Dermis microvascular lymphatic vessel endothelial cell (primary cell): ENCODE measurements around the gene SH3PXD2A. TPM values are rescaled to one million over a fixed set of nuclear protein-coding genes. Genes with fewer than 3 reads are reported as not detected.
"Not testable (repeated sequence)": the region's sequence is repeated elsewhere in the genome, so short reads cannot be mapped to it uniquely, and the experiment has no call there.

Experiments used
- DNase-seq, 2 donors: peaks; one replicate each; pipeline versions ENCODE4 v3.0.0 to v3.0.0-alpha.2; 2010; ENCODE audit warnings: low read depth in 2 of 2
- total RNA-seq: library from RNA; depleted of rRNA; stranded (reverse); fragments of >200 nt; gene quantifications from 2 replicates; pipeline ENCODE4 v1.2.1, GENCODE V29; 2014

SH3PXD2A gene
- total RNA-seq, 1 donor from 2014 or later, result 2.6 TPM

- no peak for DNase-seq
Observed at GRCh38 chr10:103748020-103748419, 107.4 kb downstream of the SH3PXD2A start.

- DNase-seq, result no peak
Observed at GRCh38 chr10:103747193-103747865, 108.0 kb downstream of the SH3PXD2A start.

GRCh38 chr10:103746598-103746997 is 108.8 kb downstream of the SH3PXD2A start:
- DNase-seq, result no peak

DNA sequence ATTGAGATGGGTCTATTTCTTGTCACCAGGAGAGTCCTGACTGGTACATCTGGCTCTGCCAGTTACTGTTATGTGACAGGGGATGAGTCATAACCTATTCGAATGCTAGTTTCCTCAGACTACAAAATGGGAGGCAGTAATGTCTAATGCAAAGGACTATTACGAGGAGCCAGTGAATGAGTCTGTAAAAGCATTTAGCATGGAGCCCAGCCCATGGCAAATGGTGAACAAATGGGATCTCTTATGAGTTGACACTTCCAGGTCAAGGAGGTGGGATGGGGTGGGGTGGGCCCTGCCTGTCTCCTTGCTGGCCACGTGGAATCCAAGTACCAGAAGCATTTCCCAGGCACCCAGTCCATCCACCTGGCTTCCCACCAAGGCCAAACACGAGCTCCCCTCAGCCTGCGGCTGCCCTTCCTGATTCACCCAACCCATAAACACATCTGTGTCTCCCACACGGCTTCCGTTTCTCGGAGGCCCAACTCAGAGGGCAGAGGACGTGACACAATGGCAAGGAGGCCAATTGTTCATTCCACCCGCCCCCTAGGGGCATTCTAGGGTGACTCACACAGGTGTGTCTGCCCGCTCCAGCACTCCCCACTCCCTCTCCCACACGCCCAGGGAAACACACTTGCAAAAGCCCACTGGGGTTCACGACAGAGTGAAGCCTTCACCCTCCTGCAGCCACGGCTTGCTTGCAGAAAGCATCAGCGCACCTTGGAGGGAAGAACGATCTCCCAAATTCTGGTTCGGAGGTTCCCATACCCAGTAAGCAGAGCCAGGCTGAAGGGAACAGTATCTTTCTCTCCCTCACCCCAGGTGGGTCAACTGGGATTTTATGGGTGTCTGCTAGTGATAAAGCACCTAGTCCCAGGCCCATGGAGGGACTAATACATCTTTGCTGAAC is 109.8 kb downstream of the SH3PXD2A start:
- DNase-seq, result peak in 1 of 2 donors; percentile 56

- DNase-seq, result no peak
Observed at GRCh38 chr10:103742824-103743223, 112.6 kb downstream of the SH3PXD2A start.

GRCh38 chr10:103740611-103741010 is 114.8 kb downstream of the SH3PXD2A start:
- no peak for DNase-seq

DNA sequence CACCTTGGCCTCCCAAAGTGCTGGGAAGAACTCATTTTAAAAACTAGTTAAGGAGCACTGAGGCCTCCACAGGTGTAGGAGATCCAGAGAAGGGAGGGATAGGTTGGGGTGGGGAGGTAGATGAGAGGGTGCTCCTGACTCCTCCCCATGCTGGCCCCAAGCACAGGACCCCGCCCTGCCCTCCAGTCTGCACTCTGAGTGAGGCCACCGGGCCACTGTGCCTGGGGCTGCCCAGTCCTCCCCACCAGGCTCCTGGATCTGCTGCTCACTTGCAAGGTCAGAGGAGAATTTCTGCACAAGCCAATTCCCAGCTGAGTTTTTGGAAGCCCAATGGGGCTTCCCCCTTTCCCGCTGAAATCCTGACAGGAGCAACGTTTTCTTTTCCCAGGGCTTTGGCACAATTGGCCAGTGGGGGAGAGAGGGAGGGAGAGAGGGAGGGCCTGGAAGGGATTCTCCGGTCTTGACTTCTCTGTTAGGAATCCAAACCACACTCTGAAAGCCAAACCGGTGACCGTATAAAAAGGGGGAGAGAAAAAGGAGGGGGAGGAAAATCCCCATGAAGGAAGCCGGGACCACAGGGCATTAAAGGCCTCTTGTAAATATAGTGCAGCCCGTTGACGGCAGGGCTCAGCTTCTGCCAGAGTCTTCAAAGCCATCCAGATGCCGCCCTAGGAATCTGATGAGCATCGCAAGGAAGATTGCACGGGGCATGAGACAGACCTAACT is 116.2 kb downstream of the SH3PXD2A start:
- DNase-seq, result no peak

DNA sequence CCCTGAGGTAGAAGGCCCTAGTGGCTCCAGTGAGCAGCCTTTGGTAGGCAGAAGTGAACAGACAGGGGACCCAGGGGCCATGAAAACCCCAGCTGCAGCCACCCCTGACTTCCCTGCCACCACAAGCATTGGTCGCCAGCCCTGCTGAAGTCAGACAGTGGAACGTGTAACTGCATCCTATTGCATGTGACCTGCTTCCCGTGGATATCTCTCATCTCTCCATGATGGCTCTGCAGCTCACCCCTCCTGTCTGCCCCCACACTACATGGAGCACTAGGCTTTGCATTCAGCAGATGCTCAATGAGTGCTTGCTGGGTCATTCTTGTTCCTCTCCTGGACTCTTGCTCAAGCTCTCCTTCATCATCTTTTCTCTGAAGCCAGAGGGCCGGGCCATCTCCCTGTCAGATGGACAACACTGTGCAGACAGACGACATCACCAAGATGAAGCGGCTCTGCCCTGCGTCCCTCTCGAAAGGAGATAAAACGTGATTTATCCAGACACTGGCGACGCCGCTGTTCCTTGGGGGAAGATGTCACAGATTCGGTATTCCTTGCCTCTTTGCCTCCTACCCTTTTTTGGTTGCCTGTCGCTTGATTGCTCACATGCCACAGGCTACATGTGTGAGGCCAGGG is 117.5 kb downstream of the SH3PXD2A start:
- no peak for DNase-seq

DNA sequence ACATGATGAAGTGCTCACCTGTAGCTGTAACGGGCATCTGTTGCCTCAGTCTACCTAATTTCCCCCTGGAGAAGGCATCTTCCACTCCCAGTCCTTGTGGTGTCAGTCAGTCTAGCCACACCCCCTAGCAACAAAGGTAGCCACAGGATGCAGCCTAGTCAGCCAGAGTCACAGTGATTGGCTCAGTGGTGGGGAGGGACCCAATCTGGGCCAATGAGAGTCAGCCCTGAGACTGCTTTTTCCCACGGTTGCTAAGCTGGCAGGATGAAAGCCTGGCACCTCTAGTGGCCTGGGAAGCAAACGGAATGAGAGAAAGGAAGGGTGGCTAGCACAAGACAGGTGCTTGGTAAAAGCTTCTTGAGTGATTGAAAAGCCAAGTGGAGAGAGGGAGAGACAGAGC is 118.6 kb downstream of the SH3PXD2A start:
- peak in 1 of 2 donors; percentile 40 for DNase-seq

DNA sequence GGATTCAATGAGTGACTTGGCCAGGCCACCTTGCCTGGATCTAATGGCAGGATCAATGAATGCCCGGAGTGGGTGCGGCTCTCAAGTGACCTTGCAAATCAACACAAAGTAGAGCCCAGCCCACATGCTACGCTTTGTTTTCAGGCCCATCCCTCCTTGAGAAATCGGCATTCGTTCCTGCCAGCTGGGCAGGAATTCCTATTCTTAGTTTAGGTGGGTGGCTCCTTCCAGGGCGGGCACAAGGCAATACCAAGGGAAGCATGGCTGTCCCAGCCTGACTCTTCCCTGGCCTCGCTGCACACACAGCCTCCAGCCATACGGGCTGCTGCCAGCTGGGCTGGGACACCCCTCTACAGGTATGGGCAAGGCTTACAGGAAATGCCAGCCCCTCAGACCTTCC is 119.3 kb downstream of the SH3PXD2A start:
- DNase-seq, result no peak

DNA sequence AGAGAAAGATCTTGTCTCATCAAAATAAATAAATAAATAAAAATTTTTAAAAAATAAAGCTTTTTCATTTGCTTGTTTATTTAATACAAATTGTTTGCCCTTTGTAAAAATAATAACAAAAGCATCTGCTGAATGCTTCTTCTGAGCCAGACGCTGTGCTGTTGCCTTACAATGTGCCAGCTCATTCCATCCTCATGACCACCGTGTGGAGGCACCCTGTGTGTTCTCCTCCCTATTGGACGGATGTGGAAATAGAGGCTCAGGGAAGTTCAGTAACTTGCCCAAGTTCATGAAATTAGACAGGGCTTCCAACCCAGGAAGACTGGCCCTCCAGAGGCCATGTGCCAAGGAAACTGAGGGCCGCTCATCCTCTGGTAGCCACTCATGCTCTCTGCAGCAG is 120.6 kb downstream of the SH3PXD2A start:
- DNase-seq, result no peak

DNA sequence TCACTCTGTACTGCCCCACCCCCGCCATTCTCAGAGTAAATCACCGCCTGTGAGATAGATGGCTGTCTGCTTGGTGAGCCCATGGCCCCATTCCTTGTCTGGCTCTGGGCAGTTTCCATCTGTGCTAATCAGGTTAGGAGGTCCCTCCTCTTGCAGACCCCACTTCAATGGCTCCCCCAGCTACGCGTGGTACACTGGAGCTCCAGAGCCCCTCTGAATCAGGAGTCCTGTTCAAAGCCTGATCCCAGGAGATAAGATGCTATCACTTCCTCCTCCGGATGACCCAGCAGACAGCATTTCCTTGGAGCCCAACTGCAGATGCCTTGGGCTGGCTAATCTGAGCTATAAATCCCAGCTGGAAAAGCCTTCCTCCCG is 122.3 kb downstream of the SH3PXD2A start:
- DNase-seq, result no peak

DNA sequence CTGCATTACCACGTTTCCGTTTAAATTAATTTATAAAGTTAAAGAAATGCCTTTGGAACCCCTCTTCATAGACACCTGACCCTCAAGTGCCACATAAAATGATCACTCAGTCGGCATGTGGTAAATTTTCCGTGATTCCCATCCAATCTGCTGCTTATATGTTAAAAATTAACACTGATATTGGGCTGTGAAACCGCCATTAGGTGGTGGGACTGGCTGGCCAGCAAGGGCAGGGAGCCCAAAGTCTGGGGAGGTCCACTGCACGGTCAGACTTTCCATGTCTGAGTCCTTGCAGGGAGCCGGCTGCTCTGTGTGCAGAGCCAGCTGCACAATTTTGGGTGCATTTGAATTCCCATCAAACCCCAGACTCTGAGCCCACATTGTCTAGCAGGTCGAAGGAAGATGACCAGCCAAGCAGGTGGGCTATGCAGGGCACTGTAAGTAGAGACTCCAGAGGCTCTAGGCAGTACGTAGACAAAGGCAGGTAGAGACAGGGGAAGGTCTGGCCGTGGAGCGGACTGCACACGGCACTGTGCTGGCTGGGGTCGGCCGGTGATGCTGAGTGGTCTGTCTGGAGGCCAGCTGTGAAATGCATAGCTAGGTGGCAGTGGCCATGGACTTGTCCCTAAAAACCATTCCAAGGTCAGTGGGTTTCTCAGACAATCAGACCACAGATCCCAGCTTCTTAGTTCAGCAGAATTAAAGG is 122.9 kb downstream of the SH3PXD2A start:
- no peak for DNase-seq

- DNase-seq, result no peak
Observed at GRCh38 chr10:103731609-103732270, 123.6 kb downstream of the SH3PXD2A start.

GRCh38 chr10:103731026-103731425 is 124.3 kb downstream of the SH3PXD2A start:
- not testable (repeated sequence) for DNase-seq

- no peak for DNase-seq
Observed at GRCh38 chr10:103729851-103730250, 125.5 kb downstream of the SH3PXD2A start.

- no peak for DNase-seq
Observed at GRCh38 chr10:103727991-103728689, 127.2 kb downstream of the SH3PXD2A start.

DNA sequence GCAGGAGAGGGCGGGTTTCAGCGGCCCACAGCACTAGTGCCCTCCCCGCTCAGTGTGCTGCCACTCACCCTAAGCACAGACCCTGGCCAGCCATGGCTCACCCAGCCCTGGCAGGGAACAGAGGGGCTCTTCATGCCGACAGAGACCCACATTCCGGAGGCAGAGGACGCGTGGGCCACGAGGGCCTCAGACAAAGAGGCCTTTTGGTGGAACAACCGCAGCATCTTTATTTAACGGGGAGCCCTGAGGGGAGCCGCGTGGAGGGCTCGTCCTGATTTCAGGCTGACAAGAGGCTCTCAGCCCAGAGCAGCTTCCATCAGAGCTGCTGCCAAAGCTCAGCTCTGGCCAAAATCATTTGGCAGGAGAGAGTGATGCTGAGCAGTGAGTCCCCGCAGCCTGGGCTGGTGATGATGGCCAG is 127.8 kb downstream of the SH3PXD2A start:
- no peak for DNase-seq

- DNase-seq, result no peak
Observed at GRCh38 chr10:103726637-103727036, 128.7 kb downstream of the SH3PXD2A start.

GRCh38 chr10:103725242-103725641 is 130.1 kb downstream of the SH3PXD2A start:
- DNase-seq, result no peak
